NCI-H2107 (cell line): ENCODE results near the gene UTP25.
A peak's percentile ranks its signal among the peaks of the same experiment; 100 is the strongest.

Experiments used
- DNase-seq: peaks from one replicate; lab custom pipeline; 2025; lab: John Stamatoyannopoulos, UW

The UTP25 gene

DNA sequence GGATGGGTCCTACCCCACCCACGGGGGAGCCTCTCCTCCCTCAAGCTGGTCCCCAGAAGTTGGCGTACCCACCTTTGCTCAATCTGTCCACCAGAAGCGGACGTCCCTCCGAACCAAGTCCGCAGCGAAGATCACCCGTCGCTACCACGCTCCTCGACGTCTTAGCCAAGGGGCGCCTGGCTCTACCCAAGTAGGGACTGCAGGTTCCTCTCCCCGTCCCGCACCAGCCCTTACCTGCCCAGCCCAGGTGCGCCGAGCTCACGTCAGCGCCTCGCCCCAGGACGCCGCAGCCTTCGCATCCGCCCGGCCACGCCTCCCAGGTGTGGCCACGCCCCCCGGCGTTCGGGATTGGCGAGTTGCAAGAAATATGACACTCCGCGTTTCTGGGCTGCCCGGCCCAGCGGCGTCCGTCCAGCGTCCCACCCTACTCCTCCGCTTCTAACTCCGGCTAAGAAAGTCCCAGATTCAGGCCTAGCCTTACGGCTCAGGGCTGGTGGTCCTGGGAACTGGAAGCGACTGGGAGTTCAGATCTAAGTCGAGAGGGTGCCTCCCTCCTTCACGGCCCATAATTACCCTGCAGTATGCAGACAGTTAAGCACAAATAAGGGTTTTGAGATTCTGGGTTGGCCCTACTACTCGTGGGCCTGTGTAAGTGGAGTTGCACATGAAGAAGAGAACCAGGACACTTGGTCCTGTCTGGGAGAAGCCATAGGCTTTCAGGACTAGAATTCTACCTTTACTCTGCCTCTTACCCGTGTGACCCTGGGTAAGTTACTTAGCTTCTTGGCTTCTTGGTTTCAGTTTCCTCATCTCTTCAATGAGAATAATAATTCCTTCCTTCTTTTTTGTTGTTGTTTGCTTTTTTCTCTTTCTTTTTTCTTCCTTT is 21.7 kb upstream of the UTP25 start, which contains the start of gene IRF6:
Gene IRF6 (minus strand): TSS at position 268 of the 886 bp plus-strand sequence. CDS start 4,729 bp downstream, outside the sequence.
- peak; percentile 47 for DNase-seq

DNA sequence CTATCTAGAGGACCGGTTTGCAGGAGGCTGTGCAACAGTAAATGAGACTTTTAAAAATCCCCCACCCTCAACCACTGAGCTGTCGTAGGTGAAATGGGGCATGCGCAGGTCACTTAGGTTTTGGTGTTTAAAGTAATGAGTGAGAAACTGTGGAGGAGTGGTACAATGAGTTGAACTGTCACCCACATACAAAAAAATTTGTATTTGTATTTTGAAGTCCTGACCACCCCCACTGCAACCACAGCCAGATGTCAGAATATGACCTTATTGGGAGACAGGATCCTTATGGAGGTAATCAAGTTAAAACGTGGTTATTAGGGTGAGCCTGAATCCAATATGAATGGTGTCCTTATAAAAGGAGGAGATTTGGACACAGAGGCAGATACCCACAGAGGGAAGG is 20.3 kb upstream of the UTP25 start:
- no peak for DNase-seq

DNA sequence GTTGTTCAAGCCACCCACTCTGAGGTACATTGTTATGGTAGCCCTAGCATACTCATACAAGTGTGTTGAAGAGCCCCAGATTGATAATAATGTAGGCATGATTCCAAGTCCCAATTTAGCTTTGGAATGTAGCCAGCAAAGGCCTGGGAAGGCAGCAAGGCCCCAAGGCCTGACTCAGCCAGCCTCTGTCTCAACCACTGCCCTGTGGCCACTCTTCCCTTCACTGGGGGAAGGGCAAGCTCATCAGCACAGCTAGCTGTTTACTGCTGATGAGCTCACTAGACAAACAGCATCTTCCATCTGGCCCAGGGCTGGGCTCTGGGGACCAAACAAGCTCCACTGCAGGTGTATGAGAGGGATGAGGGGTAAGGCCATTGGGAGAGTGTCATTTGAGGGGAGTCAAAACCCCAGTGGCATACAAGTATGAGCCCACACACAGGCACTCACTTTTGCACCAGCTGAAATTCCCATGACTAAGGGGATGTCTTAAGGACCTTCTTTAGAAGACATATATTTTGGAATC is 19.7 kb upstream of the UTP25 start:
- DNase-seq, result peak; percentile 30

DNA sequence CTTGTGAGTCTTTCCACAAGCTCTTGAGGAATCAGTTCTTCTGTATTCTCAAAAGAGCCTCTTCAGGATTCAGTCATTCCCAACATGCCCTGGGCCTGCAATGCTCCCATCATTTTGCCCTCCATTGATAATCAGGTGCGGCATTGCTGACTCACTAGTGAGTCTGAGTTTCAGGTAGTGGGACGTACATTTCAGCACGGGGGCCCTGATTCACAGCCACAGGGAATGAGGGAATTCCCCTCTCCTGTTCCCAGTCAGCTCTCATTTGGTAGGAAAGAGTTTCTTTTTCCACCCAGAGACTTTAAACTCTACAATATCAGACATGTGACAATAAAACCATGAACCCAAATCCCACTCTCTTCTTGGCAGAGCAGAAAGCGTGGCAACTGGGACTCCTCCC is 18.2 kb upstream of the UTP25 start:
- DNase-seq, result no peak

DNA sequence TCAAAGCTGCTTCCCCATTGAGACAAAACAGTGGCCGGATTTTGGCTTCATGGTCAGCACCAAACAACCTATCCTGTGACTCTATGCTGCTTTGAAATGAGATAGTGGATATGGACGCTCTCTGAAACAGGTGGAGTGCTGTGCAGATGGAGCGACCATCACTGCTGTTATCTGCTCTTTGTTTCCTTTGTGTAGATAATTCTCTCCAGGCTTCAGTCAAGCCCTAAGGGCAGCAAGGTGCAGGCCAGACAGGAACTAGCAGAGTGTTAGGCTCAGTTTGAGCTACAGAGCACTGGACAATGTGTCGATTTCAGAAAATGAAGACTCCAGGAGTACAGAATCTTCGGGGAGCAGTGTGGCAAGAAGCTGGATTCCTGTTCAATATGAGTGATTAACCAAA is 17.0 kb upstream of the UTP25 start:
- no peak for DNase-seq

DNA sequence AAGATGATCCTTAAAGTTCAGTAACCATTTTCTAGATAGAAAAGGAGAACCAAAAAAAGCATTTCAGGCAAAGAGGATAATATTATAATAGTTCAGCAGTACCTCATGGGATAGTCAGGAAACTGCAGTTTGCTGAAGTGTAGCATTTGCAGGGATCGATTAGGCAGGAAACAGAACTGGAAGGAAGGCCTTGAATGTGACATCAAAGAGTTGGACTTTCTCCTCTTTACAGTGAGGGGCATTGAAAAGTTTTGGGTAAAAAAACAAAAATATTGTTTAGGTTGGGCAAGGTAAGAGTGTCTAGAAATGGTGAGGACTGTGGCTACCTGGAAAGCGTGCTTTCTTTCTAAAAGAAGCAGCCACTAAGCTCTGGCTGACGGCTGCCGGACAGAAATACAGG is 13.9 kb upstream of the UTP25 start:
- DNase-seq, result no peak

GRCh38 chr1:209815490-209815889 is 12.3 kb upstream of the UTP25 start:
- DNase-seq, result no peak

- no peak for DNase-seq
Observed at GRCh38 chr1:209815931-209816341, 11.8 kb upstream of the UTP25 start.

GRCh38 chr1:209816923-209817322 is 10.8 kb upstream of the UTP25 start:
- no peak for DNase-seq

- DNase-seq, result no peak
Observed at GRCh38 chr1:209817691-209818090, 10.1 kb upstream of the UTP25 start.

GRCh38 chr1:209819058-209819457 is 8.7 kb upstream of the UTP25 start:
- DNase-seq, result no peak

GRCh38 chr1:209820986-209821385 is 6.8 kb upstream of the UTP25 start:
- no peak for DNase-seq

DNA sequence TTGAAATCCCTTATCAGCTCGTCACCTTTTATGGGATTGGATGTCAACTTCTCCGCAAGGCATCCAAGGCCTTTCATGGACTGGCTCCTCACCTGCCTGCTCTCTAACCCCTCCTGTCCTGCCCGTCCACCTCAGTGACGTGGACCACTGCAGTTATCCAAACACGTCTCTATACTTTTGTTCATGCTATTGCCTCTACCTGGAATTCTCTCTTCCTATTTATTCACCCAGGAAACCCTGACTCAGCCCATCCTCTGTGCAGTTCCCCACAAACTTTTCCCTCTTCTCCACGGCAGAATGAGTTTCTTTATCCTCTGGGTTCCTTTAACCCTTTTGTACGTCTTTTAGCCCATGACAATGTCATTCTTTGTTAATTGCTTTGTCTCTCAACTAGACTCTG is 5.1 kb upstream of the UTP25 start:
- DNase-seq, result no peak

DNA sequence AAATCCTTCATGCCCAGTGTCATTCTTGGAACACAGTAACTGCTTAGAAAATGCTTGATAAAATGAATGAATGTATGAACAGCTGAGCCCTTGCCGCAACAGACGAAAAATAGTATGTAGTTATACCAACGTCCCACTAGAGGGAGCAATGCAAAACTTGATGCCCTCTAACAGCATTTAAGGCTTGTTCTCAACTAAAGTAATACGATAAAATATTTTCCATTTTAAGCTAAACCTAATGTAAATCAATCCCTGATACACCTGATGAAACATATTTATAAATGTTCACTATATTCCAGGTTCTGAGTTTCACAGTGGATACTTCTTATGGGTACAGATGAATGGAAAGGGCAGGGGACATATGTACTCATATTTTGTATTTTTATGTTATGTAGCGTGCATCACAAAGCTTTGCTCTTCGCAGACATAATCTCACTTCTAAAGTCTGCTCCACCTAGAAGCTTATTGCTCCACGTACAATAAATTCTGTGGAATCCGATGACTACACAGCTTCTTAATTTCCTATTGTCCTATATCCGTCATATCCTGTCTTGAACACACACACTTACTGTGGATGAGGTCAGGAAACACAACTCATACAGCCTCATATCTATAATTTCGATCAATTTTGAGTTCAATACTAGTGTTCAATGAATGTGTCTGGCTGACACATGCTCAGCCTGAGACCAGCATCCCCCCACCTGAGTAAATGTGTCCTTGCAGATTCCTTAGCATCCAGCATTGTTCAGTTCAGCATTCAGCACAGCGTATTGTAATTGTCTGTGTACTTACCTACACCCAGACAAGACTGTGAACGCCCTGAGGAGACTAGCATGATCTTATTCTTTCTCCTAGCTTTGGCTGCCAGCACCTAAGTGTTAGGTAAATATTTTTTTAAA is 4.4 kb upstream of the UTP25 start:
- DNase-seq, result peak; percentile 21

- no peak for DNase-seq
Observed at GRCh38 chr1:209825591-209826434, 2.0 kb upstream of the UTP25 start.

DNA sequence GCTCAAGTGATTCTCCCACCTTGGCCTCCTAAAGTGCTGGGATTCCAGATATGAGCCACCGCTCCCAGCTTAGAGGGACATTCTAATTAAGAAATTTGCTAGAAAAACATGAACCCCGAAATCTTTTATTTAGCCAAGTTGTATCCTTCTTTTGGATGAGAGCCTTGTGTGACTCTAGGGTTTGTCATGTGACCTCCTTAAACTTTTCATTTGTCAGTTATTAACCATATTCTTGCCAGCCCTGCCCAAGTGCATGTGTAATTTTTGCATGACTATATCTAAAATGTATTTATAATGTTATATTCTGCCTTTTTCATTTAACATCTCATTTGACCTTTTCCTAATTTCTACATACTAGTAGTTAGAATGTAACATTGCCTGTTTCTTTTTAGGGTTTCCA is 1.9 kb downstream of the UTP25 start:
- DNase-seq, result no peak

- no peak for DNase-seq
Observed at GRCh38 chr1:209830722-209831121, 3.0 kb downstream of the UTP25 start.

GRCh38 chr1:209831615-209832014 is 3.8 kb downstream of the UTP25 start:
- DNase-seq, result no peak

GRCh38 chr1:209835782-209836298 is 8.1 kb downstream of the UTP25 start:
- DNase-seq, result no peak

DNA sequence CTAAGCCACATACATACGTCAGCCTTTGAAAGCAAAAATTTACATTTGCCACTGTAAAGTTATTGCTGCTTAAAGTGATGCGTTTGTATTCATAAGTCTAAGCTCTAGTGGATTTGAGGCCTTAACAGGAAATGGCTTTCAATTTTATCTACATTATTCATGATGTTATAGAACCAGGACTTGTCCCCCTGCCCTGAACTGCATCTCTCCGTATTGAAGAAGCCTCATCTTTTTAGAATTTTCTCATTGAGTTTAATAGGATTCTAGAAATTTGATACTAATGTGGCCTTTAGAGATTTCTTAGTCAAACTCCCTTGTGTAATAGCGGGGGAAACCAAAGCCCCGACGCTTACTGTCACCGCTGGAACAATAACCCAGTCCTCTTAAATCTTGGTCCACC is 9.9 kb downstream of the UTP25 start:
- DNase-seq, result no peak

GRCh38 chr1:209838537-209838936 is 10.8 kb downstream of the UTP25 start:
- DNase-seq, result no peak
